Effector memory CD4-positive, alpha-beta T cell (primary cell): Measurements from ENCODE around the gene GUCY1B1.

Experiments
- DNase-seq, 3 donors: peaks; one replicate each; pipeline ENCODE4 v3.0.0-alpha.2; 2020
- H3K27ac ChIP-seq: 2 replicates; pipeline ENCODE4 v1.7.0; 2013; ENCODE audit warnings: mild to moderate bottlenecking, low read length, moderate library complexity; ENCODE audit not compliant: insufficient read depth, poor library complexity, severe bottlenecking
- H3K27me3 ChIP-seq: replicated peaks from 2 replicates; pipeline ENCODE4 v1.7.0; 2013; ENCODE audit warnings: mild to moderate bottlenecking, low read length; ENCODE audit not compliant: insufficient read depth, control insufficient read depth, poor library complexity, severe bottlenecking
- H3K36me3 ChIP-seq: 2 replicates; pipeline ENCODE4 v1.7.0; 2013; ENCODE audit warnings: mild to moderate bottlenecking, low read length, moderate library complexity; ENCODE audit not compliant: control insufficient read depth, insufficient read depth
- H3K4me1 ChIP-seq: 2 replicates; pipeline ENCODE4 v1.7.0; 2013; ENCODE audit warnings: low read length, mild to moderate bottlenecking; ENCODE audit not compliant: control insufficient read depth, insufficient read depth, poor library complexity, severe bottlenecking
- H3K4me3 ChIP-seq: 2 replicates; pipeline ENCODE4 v1.7.0; 2013; ENCODE audit warnings: low read length, low read depth, mild to moderate bottlenecking; ENCODE audit not compliant: insufficient read depth, poor library complexity, severe bottlenecking
- H3K9me3 ChIP-seq: 2 replicates; pipeline ENCODE4 v1.7.0; 2013; ENCODE audit warnings: mild to moderate bottlenecking, low read length, moderate library complexity; ENCODE audit not compliant: control insufficient read depth
- total RNA-seq, 3 donors: gene quantifications; one replicate each; lab custom pipeline; 2026; lab: John Stamatoyannopoulos, UW

The GUCY1B1 gene
- 0 reads per million in 3 donors for total RNA-seq

DNA sequence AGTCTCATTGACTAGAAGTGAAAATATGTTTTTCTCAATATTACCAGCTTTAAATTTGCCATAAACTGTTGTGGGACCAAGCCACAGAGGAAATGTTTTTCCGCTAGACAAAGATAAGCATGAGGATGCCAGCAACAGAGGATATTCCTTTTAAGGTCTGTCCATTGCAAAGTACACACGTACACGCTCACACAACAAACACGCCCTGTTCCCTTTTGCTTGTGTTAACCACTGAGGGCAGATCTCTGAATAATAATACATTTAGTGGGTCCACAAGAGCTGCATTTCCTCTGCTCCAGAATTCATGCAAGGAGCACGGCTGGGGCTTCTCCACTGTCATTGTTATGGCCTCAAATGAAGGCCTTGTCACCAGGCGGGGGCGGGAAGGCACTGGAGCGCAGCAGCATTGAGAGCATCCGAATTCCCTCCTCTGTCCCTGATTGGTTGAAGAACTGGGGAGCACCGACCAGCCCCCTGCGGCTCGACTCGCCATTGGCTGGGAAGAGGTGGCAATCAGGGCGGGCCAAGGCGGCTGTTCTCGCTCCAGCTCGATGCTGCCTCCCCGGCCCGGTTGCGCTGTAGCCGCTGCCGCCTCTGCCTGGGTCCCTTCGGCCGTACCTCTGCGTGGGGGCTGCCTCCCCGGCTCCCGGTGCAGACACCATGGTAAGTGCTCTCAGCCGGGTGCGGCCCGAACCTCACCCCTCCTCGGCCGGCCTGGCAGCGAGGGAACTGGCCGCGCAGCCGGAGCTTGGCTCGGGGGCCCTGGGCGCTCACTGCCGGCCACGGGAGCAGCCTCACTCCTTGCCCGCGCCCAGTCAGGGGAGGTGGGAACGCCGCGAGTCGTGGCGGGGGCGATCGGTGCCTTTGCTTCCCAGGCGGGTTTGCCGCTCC is at the start of gene GUCY1B1:
TSS of gene GUCY1B1 (plus strand) at position 541 of the 891 bp plus-strand sequence. CDS start at position 661, 120 bp downstream.
- Histone ChIP-seq H3K4me1 (peaks cover 8% of the 10 kb centered on the region), H3K27ac (no peak within 1 kb of the TSS), H3K4me3 (no peak within 1 kb of the TSS), H3K36me3 (no peaks in the 10 kb centered on the region), H3K9me3 (no peaks in the 10 kb centered on the region), H3K27me3 (peaks cover 6% of the 10 kb centered on the region)
- DNase-seq = peak in 2 of 3 donors; percentile 3 to 15

DNA sequence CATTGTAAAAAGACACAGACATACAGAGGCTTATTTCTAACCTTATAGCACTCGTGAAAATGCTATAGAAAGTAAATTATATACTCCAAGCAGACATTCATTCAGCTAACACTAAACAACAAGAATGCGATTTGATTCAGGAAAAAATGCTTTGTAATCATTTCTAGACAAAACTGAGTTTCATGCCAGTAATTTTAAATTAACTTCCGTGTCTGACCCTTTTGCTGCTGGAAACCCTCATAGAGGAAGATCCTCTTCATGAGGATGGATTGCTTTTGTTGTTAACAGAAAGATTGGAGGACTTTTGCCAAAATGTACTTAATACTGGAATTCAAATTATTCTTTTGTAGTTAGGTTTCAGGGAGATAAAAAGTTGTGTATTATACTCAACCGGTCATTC is 48.9 kb upstream of the GUCY1B1 start:
- no peak for DNase-seq

DNA sequence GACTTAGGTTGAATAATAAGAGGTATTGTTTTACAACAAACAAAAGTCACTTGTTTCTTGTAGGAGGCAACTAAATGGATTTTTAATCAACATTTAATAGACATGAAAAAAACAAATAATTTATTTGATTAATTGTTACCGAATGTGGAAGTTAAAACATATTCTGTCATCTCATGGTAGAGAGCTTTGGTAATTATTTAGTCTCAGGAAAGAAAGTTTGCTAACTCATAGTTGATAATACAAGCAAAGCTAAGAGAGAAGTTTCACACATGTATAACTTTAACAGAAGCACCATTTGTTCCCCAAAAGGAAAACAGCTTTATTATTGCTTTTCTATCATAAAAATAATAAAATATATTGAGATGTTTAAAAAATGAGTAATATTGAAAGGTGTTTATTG is 47.3 kb upstream of the GUCY1B1 start:
- no peaks in the 10 kb centered on the region for H3K9me3 ChIP-seq
- H3K27me3 ChIP-seq = no peaks in the 10 kb centered on the region
- H3K4me3 ChIP-seq = no peak overlapping the region
- H3K27ac ChIP-seq = no peak overlapping the region
- H3K36me3 ChIP-seq = no peaks in the 10 kb centered on the region
- DNase-seq = no peak
- H3K4me1 ChIP-seq = no peaks in the 10 kb centered on the region

More for the DNA sequence above, 48.9 kb upstream of the GUCY1B1 start:
- no peaks in the 10 kb centered on the region for H3K4me1 ChIP-seq
- no peak overlapping the region for H3K27ac ChIP-seq
- no peaks in the 10 kb centered on the region for H3K36me3 ChIP-seq
- H3K27me3 ChIP-seq = no peaks in the 10 kb centered on the region
- H3K4me3 ChIP-seq = no peak overlapping the region
- no peaks in the 10 kb centered on the region for H3K9me3 ChIP-seq

- no peak overlapping the region for H3K4me3 ChIP-seq
- no peaks in the 10 kb centered on the region for H3K4me1 ChIP-seq
- no peaks in the 10 kb centered on the region for H3K9me3 ChIP-seq
- no peaks in the 10 kb centered on the region for H3K27me3 ChIP-seq
- no peak for DNase-seq
- H3K36me3 ChIP-seq = no peaks in the 10 kb centered on the region
- no peak overlapping the region for H3K27ac ChIP-seq
These were observed 46.0 kb upstream of the GUCY1B1 start for GRCh38 chr4:155712846-155713245.

DNA sequence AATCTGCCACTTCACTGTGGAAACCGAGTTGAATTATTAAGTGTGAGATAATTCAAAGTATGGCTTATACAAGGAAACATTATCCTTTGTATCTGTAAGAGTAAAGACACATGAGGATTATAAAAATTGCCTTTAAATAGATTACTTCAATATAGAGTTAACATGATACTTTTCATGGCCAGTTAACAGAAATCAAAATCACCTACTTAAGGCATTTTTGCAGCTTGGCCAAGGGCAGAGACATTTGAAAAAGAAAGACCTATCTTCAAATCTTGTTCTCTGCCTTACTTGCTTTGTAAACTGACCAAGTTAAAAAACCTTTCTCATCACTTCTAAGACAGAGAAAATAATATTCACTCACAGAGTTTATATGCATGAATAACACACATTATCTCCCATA is 44.9 kb upstream of the GUCY1B1 start:
- no peaks in the 10 kb centered on the region for H3K4me1 ChIP-seq
- no peaks in the 10 kb centered on the region for H3K9me3 ChIP-seq
- no peaks in the 10 kb centered on the region for H3K27me3 ChIP-seq

DNA sequence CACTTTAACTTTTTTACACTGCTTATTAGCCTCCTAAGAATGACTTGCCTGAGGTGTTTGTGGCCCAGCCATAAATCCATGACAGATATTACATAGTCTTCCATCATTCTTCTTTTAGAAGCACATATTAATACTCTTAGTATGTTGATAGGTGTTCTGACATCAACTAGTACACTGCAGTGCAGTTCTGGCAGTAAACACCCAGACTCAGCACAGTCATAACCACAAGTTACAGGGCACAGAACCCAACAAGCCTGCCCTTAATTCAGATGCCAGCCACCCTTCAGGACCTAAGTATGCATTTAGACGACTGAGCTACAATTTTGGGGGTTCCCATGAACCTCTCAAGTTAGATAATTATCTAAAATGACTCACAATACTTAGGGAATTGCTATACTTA is 36.5 kb upstream of the GUCY1B1 start:
- Histone ChIP-seq H3K27ac (no peak overlapping the region), H3K27me3 (no peaks in the 10 kb centered on the region), H3K4me3 (no peak overlapping the region), H3K9me3 (no peaks in the 10 kb centered on the region), H3K36me3 (no peaks in the 10 kb centered on the region), H3K4me1 (no peaks in the 10 kb centered on the region)
- DNase-seq = no peak

More for the DNA sequence above, 44.9 kb upstream of the GUCY1B1 start:
- H3K27ac ChIP-seq = no peak overlapping the region
- no peaks in the 10 kb centered on the region for H3K36me3 ChIP-seq
- H3K4me3 ChIP-seq = no peak overlapping the region
- DNase-seq = no peak

GRCh38 chr4:155722816-155723499 is 35.9 kb upstream of the GUCY1B1 start:
- Histone ChIP-seq H3K27me3 (no peaks in the 10 kb centered on the region), H3K9me3 (no peaks in the 10 kb centered on the region), H3K36me3 (no peaks in the 10 kb centered on the region), H3K4me1 (no peaks in the 10 kb centered on the region), H3K4me3 (no peak overlapping the region), H3K27ac (no peak overlapping the region)
- no peak for DNase-seq

DNA sequence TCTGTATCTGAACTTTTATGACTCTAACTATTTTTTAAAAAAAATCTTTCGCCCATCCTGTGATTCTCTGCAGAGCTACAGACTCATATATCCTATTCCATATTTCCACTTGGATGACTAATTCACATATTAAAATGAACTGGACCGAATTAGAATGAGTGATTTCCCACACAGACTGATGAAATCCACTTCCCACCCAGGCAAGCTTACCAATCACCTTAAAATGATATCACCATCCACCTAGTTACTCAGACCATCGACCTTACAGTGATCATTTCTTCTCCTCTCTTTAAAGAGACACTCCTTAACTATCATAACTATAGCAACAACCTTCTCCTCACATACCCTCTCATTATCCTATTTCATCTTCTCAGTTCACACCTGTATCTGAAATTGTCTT is 34.1 kb upstream of the GUCY1B1 start:
- H3K4me1 ChIP-seq = no peaks in the 10 kb centered on the region
- H3K4me3 ChIP-seq = no peak overlapping the region
- H3K27me3 ChIP-seq = no peaks in the 10 kb centered on the region
- H3K9me3 ChIP-seq = no peaks in the 10 kb centered on the region
- H3K36me3 ChIP-seq = no peaks in the 10 kb centered on the region
- H3K27ac ChIP-seq = no peak overlapping the region
- no peak for DNase-seq

DNA sequence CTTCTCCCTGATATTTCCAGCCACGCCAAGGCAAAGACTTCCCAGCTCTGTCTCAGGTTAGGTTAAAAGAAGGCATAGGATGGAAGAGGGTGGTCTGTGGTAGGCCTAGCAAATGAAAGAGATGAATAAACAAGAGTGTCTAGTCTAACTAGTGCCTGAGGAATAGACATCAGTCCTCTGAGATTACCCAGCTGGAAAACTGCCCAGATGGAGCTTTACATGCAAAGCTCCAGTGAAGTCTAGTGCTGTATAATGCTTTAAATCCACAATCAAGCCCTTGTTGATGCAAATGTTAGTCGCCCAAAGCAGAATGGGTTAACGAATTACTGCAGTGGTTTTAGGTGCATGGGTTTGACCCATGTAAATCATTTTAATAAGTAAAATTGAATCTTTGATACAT is 24.8 kb upstream of the GUCY1B1 start:
- Histone ChIP-seq H3K36me3 (no peaks in the 10 kb centered on the region), H3K4me3 (no peak overlapping the region), H3K27ac (no peak overlapping the region), H3K9me3 (no peaks in the 10 kb centered on the region), H3K4me1 (no peaks in the 10 kb centered on the region), H3K27me3 (no peaks in the 10 kb centered on the region)
- no peak for DNase-seq

- H3K27ac ChIP-seq = no peak overlapping the region
These were observed 23.9 kb upstream of the GUCY1B1 start for GRCh38 chr4:155734951-155735350.

More at GRCh38 chr4:155734951-155735350, 23.9 kb upstream of the GUCY1B1 start:
- Histone ChIP-seq H3K27me3 (no peaks in the 10 kb centered on the region), H3K9me3 (no peaks in the 10 kb centered on the region), H3K36me3 (no peaks in the 10 kb centered on the region), H3K4me1 (no peaks in the 10 kb centered on the region), H3K4me3 (no peak overlapping the region)
- DNase-seq = no peak
